Breast epithelium (tissue), 4 donors: ENCODE data around the gene AGBL5. TPM values are rescaled to one million over a fixed set of nuclear protein-coding genes. Genes with fewer than 3 reads are reported as not detected.

Experiments
- DNase-seq, 2 donors: peaks; one replicate each; pipeline ENCODE4 v3.0.0-alpha.2; 2019; ENCODE audit warnings: low spot score in 2 of 2
- H3K27ac ChIP-seq, 2 donors: fragments of 200-600 bp; sonication (generic) in 1 of 2; one replicate each; pipeline ENCODE4 v1.5.1; 2016 to 2019; ENCODE audit warnings: mild to moderate bottlenecking in 1 of 2
- H3K27me3 ChIP-seq, 2 donors: fragments of 200-600 bp; sonication (generic) in 1 of 2; one replicate each; pipeline versions ENCODE4 v1.5.1 to v1.6.0; 2017 to 2019; ENCODE audit warnings: control low read depth in 1 of 2, mild to moderate bottlenecking in 1 of 2
- H3K36me3 ChIP-seq: fragments of 200-600 bp; one replicate; pipeline ENCODE4 v1.5.1; 2019
- H3K4me1 ChIP-seq, 2 donors: fragments of 200-600 bp; sonication (generic); one replicate each; pipeline ENCODE4 v1.5.1; 2016 to 2019; ENCODE audit warnings: control low read depth in 1 of 2
- H3K4me3 ChIP-seq, 3 donors: fragments of 200-600 bp; sonication (generic); 1 replicate in 2 of 3; 2 replicates in 1 of 3; pipeline ENCODE4 v1.5.1; 2016 to 2019; ENCODE audit warnings: mild to moderate bottlenecking in 3 of 3, moderate library complexity in 2 of 3
- H3K9me3 ChIP-seq, 2 donors: fragments of 200-600 bp; sonication (generic) in 1 of 2; one replicate each; pipeline ENCODE4 v1.5.1; 2016 to 2019; ENCODE audit warnings: control low read depth in 1 of 2
- POLR2A ChIP-seq: fragments of 450-650 bp; IDR thresholded peaks from one replicate; pipeline ENCODE4 v1.6.1; 2016; ENCODE audit warnings: antibody characterized with exemption, mild to moderate bottlenecking, moderate library complexity
- POLR2AphosphoS5 ChIP-seq, 3 donors: sonication (generic); formaldehyde crosslinking; IDR thresholded peaks; one replicate each; pipeline ENCODE4 v1.6.1; 2017; ENCODE audit warnings: antibody characterized with exemption in 3 of 3
- intact Hi-C: fragments of 100-400 bp; cut with DNase I; formaldehyde crosslinking; loops from one replicate; pipeline ENCODE4 v1.15.1; 2023; ENCODE audit warnings: low total_unique reads
- total RNA-seq, 3 donors: library from RNA; depleted of rRNA; stranded (reverse); fragments of >200 nt; gene quantifications; one replicate each; pipeline ENCODE4 v1.1.0, GENCODE V29; 2016
- TF ChIP-seq, protein P1 (sequence below), 3 donors: fragments of 450-650 bp; IDR thresholded peaks; one replicate each; pipeline ENCODE4 v1.5.1; 2016 to 2017; ENCODE audit warnings: antibody characterized with exemption in 3 of 3, mild to moderate bottlenecking in 3 of 3, moderate library complexity in 3 of 3

The AGBL5 gene
- total RNA-seq, 3 donors from 2014 or later: 12.5 to 21.5 (median 16.1) TPM

DNA sequence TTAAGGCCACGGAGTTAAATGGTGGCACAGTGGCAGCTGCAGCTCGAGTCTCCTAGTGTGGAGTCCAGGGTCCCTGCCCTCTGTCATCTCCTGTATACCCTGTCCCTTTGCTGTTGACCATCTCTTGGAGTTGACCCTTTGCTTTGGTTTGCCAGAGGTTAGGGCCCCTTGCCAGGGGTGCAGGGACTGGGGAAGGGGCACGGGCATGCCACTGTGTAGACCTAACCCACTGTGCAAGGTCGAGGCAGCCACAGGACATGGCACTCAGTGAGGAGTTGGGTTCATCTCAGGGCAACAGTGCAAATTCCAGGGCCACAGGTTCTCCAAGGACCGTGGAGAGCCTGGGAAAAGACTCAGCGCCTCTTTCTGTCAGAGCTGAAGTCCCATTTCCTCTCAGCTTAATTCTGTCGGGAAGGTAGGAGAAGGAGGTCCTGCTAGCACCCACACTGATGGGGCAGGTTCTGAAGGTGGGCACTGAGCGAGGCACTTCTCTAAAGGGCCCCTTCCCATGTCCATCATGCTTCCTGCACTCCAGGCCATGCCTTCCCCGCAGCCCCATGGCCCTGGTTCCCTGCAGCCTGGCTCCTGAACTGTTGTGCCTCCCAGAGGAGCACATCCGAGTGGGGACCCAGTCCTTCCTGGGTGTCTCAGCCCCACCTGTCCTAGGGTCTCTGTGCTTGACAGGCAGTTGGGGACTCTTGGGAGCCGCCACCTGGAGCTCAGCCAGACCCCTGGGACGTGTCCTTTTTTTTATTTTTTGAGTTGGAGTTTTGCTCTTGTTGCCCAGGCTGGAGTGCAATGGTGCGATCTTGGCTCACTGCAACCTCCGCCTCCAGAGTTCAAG lies 37.9 kb downstream of the AGBL5 start:
- TF ChIP-seq POLR2A (no peak), POLR2AphosphoS5 (IDR thresholded peaks at IDR 0.05) (no peak)
- TF ChIP-seq, protein P1, sequence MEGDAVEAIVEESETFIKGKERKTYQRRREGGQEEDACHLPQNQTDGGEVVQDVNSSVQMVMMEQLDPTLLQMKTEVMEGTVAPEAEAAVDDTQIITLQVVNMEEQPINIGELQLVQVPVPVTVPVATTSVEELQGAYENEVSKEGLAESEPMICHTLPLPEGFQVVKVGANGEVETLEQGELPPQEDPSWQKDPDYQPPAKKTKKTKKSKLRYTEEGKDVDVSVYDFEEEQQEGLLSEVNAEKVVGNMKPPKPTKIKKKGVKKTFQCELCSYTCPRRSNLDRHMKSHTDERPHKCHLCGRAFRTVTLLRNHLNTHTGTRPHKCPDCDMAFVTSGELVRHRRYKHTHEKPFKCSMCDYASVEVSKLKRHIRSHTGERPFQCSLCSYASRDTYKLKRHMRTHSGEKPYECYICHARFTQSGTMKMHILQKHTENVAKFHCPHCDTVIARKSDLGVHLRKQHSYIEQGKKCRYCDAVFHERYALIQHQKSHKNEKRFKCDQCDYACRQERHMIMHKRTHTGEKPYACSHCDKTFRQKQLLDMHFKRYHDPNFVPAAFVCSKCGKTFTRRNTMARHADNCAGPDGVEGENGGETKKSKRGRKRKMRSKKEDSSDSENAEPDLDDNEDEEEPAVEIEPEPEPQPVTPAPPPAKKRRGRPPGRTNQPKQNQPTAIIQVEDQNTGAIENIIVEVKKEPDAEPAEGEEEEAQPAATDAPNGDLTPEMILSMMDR (IDR thresholded peaks at IDR 0.05): no peak
- intact Hi-C loops: no loop called here
- H3K36me3 ChIP-seq: no peaks in the 10 kb centered on the region
- no peak for DNase-seq
- H3K4me1 ChIP-seq: peaks cover 0 to 7% of the 10 kb centered on the region in 2 donors
- no peaks in the 10 kb centered on the region for H3K9me3 ChIP-seq
- H3K4me3 ChIP-seq: no peak overlapping the region
- no peaks in the 10 kb centered on the region for H3K27me3 ChIP-seq
- no peak overlapping the region for H3K27ac ChIP-seq

DNA sequence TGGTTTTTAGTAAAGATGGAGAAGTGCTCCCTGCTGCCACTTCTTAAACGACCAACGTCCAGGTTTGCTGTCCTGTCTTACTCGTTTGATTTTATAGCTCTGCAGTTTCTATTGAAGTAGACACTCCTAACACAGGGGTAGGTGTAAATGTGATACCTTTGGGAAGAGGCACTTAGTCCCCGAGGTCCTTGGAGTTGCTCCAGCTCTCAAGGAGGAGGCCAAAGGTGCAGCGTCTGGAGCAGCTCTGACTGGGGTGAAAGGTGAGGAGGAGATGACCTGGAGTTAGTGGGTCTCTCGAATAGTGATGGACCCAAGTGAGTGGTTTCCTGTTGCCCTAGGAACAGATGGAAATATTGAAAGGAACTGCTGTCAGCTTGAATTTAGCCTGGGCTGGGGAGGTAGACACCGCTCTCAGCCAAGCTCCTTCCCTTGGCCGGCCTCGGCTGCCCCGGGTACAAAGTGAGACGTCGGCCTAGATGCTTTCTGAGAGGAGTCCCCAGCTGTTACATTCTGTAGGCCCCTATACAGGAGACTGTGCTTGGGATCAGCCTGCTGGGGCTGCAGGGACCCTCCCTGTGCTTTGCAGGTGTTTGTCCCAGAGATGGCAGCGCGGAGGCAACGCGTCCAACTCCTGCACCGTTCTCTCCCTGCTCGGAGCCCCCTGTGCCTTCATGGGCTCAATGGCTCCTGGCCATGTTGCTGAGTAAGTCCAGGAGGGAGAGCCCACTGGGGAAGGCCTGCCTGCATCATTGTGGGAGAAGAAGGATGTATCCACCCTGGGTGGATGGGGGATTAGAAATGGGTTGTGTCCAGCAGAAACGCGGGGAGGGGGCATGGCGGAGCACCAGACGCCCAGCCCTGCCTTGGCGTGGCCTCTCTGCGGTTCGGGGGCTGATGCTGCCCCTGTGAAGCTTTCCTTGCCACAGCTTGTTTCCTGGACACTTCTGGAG lies 40.6 kb downstream of the AGBL5 start:
- intact Hi-C loops: loop anchor here (10.0 kb wide), 1 partner anchor 213 kb away; the partner anchor contains the start of gene UCN
- Histone ChIP-seq H3K9me3 (no peaks in the 10 kb centered on the region), H3K4me1 (peaks cover 0 to 4% of the 10 kb centered on the region in 2 donors), H3K27ac (no peak overlapping the region), H3K36me3 (no peaks in the 10 kb centered on the region), H3K27me3 (no peaks in the 10 kb centered on the region), H3K4me3 (no peak overlapping the region)
- TF ChIP-seq, protein P1 (IDR thresholded peaks at IDR 0.05): no peak
- TF ChIP-seq POLR2A (no peak), POLR2AphosphoS5 (IDR thresholded peaks at IDR 0.05) (no peak)
- DNase-seq: no peak

DNA sequence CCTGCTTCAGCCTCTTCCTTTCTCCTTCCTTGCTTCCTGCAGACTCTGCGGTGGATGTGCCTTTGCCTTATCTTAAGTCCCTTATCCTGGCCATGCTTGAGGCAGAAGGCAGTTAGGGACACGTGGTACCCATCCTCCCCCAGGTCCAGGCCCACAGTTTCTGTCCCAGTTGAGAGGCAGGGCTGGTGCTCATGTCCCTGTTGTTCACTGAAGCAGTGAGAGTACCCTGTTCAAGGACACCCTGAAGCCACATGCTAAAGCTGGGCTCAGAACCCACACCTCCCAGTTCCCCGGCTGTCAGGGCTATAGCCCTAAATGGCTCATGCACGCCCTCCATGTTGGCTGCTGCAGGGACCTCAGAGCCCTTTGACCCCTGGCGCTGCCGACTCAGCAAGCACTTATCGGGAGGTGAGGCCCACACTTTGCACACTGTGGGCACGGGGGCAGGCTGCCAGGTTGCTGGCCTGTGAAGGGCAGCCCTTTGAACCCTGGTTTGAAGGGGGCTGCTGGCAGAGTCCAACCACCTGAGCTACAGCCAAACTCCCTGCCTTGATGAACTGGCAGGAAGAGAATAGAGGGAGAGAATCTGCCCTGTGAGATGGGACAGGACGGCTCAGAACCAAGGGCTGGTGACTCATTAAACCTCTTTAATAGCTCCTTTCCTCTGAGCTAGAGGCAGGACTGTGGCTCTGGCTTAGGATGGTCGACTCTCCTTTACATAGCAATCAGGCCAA lies 41.4 kb downstream of the AGBL5 start:
- Histone ChIP-seq H3K9me3 (no peaks in the 10 kb centered on the region), H3K36me3 (no peaks in the 10 kb centered on the region), H3K4me3 (no peak overlapping the region), H3K27me3 (no peaks in the 10 kb centered on the region), H3K27ac (no peak overlapping the region), H3K4me1 (peaks cover 0 to 4% of the 10 kb centered on the region in 2 donors)
- intact Hi-C loops: loop anchor here (10.0 kb wide), 1 partner anchor 212 kb away; the partner anchor contains the start of gene UCN
- no peak for DNase-seq
- TF ChIP-seq, protein P1 (IDR thresholded peaks at IDR 0.05): no peak

DNA sequence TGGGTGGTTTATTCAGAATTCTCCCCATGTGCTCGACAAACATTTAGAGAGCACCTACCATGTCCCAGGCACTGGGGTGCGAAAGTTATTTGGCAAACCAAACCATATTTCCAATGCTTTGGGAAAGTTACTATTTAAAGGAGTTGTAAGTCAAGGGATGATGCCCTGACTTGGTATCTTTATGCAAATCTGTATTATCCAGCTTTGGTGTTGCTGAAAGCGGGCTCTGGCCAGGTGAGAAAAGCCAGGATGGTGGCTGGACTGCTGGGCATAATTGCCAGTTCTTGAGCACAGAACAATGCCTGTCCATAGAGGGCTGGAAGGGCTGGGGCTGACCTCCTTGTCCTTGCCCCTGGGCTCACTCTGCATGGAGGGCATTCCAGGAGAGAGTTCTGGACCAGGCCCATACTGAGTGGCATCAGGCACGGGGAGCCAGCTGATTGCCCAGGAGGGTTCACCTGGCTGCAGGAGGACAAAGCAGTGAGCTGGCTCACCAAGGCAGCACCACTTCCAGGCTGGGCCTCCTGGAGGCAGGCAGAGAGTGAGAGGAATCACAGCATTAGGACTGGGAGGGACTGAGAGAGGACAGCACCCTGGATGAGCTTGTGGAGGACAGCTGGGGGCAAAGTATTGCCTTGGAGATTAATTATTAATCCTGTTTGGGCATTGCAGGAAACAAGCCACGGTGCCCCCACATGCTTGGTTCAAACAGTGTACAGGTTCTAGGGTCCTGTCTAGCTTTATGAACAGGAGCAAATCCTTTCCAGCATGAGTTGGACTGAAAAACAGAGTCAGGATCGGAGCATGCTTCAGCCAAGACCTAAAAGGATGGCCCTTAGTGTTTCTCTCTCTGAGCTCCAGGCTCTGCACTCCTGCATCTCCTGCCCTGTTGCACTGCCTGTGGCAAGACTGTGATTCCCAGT lies 42.2 kb downstream of the AGBL5 start:
- no peaks in the 10 kb centered on the region for H3K27me3 ChIP-seq
- H3K4me1 ChIP-seq: peaks cover 0 to 4% of the 10 kb centered on the region in 2 donors
- H3K36me3 ChIP-seq: no peaks in the 10 kb centered on the region
- no peak for TF ChIP-seq POLR2AphosphoS5 (IDR thresholded peaks at IDR 0.05)
- TF ChIP-seq, protein P1 (IDR thresholded peaks at IDR 0.05): no peak
- no peak for TF ChIP-seq POLR2A
- no peak for DNase-seq
- no peaks in the 10 kb centered on the region for H3K9me3 ChIP-seq
- no peak overlapping the region for H3K27ac ChIP-seq
- intact Hi-C loops: loop anchor here (2.0 to 10.0 kb wide), 2 partner anchors 35 to 211 kb away; partner anchors contain the start of gene UCN
- H3K4me3 ChIP-seq: no peak overlapping the region
